Ovary (tissue), 9 donors: Measurements from ENCODE around the gene MICALL1. TPM values are rescaled to one million over a fixed set of nuclear protein-coding genes. Genes with fewer than 3 reads are reported as not detected.
A peak's percentile ranks its signal among the peaks of the same experiment; 100 is the strongest.

Experiments
- DNase-seq, 5 donors: peaks; one replicate each; pipeline ENCODE4 v3.0.0-alpha.2; 2019 to 2020
- H3K27ac ChIP-seq, 2 donors: fragments of 200-600 bp; one replicate each; pipeline versions ENCODE4 v1.5.1 to v1.8.0; 2019 to 2022
- H3K27me3 ChIP-seq: fragments of 200-600 bp; one replicate; pipeline ENCODE4 v1.8.0; 2022
- H3K36me3 ChIP-seq: fragments of 200-600 bp; sonication (generic); one replicate; pipeline ENCODE4 v1.5.1; 2019
- H3K4me1 ChIP-seq: one replicate; pipeline ENCODE4 v1.8.1; 2013; ENCODE audit warnings: mild to moderate bottlenecking, moderate library complexity; ENCODE audit not compliant: insufficient read depth
- H3K4me3 ChIP-seq: fragments of 200-600 bp; sonication (generic); one replicate; pipeline ENCODE4 v1.5.1; 2017
- H3K9me3 ChIP-seq, 2 donors: fragments of 200-600 bp in 1 of 2; sonication (generic) in 1 of 2; one replicate each; pipeline versions ENCODE4 v1.5.1 to v1.8.1; 2013 to 2019; ENCODE audit warnings: mild to moderate bottlenecking in 1 of 2, moderate library complexity in 1 of 2
- EP300 ChIP-seq: sonication (generic); formaldehyde crosslinking; IDR thresholded peaks from one replicate; pipeline ENCODE4 v1.6.1; 2017; ENCODE audit warnings: antibody characterized with exemption
- POLR2A ChIP-seq: fragments of 450-650 bp; IDR thresholded peaks from one replicate; pipeline ENCODE4 v1.6.1; 2017; ENCODE audit warnings: antibody characterized with exemption, mild to moderate bottlenecking, moderate library complexity
- WGBS, 3 donors: extraction: QIAGEN DNeasy Blood & Tissue Kit in 1 of 3; methylation state at CpG; one replicate each; pipeline versions ENCODE4 v1.1.5 to v1.1.7; 2013 to 2017; 5-methylcytosine and 5-hydroxymethylcytosine counted together
- intact Hi-C, 4 donors: fragments of 100-400 bp; cut with DNase I; formaldehyde crosslinking; loops; one replicate each; pipeline versions ENCODE4 v1.11.0 to v1.15.1; 2022 to 2023
- polyA plus RNA-seq, 2 donors: library from polyadenylated mRNA; stranded (reverse); fragments of 200-250 nt in 1 of 2; fragments of 350-450 nt in 1 of 2; fragmentation: Illumina TruSeq in 1 of 2; extraction: RNeasy Lipid Tissue Mini Kit (QIAGEN cat#74804) in 1 of 2; gene quantifications; one replicate each; pipeline ENCODE4 v1.2.3, GENCODE V29; 2013 to 2014
- total RNA-seq, 7 donors: library from RNA; depleted of rRNA in 2 of 7; stranded (reverse); fragments of >200 nt in 2 of 7; fragmentation: NEBNext Ultra II Directional in 3 of 7; extraction: Animal tissue kit (Norgen Biotek cat#: 25700) in 3 of 7; gene quantifications; one replicate each; pipeline versions ENCODE4 v1.1.0 to v1.2.4, GENCODE V29; 2016 to 2023
- TF ChIP-seq, protein P1 (sequence below), 3 donors: fragments of 450-650 bp in 2 of 3; fragments of 200-600 bp in 1 of 3; IDR thresholded peaks; one replicate each; pipeline versions ENCODE4 v1.5.1 to v1.8.0; 2016 to 2022; ENCODE audit warnings: antibody characterized with exemption in 3 of 3, mild to moderate bottlenecking in 1 of 3
- donor health status: DM: no; HTN: no; CAD: no; lungs with moderate emphysema.
- donor health status: DM: no; HTN: no; CAD: no.
- donor health status: Bipolar disorder and iron deficiency.
- donor health status: DM: yes; HTN: yes; CAD: no.
- donor health status: DM: no; HTN: no; CAD: no.
- donor health status: DM: yes; HTN: yes; CAD: no.

MICALL1 gene
- total and polyA plus RNA-seq, 9 donors: 6.2 to 30.0 (median 17.4) TPM

DNA sequence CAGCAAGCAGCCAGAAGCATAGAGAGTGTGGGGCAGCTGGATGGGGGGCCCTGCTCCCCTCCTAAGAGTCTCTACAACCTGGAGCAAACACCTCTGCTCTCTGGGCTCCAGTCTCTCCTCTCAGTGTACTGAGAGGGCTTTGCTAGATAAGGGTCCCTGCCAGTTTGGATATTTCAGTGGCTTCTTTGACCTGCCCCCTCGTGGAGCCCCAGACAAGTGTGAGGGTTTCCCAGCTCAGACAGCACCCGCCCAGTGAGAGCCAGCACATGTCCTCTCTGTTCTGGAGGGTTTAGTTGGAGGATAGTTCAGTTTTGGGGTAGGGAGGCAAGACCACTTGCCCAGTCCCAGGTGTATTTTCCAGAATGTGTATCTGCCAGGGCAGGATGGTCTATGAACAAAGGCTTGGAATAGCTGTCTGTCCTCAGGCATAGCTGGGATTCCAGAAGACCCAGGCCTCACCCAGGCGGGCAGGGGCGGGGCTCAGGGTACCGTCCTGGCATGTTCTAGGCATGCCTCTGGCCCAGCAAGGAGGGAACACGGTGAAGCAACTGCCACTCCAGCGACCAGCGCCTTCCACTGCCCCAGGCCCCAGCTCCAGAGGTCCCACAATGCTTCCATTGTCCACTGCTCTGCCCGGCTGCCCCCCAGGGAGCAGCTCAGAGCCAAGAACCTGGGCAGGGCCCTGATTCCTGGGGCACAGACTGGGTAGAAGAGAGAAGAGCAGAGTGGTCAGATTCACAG lies 7.5 kb upstream of the MICALL1 start:
- no peaks in the 10 kb centered on the region for H3K9me3 ChIP-seq
- no peaks in the 10 kb centered on the region for H3K36me3 ChIP-seq
- no peak overlapping the region for H3K27ac ChIP-seq
- TF ChIP-seq, protein P1, sequence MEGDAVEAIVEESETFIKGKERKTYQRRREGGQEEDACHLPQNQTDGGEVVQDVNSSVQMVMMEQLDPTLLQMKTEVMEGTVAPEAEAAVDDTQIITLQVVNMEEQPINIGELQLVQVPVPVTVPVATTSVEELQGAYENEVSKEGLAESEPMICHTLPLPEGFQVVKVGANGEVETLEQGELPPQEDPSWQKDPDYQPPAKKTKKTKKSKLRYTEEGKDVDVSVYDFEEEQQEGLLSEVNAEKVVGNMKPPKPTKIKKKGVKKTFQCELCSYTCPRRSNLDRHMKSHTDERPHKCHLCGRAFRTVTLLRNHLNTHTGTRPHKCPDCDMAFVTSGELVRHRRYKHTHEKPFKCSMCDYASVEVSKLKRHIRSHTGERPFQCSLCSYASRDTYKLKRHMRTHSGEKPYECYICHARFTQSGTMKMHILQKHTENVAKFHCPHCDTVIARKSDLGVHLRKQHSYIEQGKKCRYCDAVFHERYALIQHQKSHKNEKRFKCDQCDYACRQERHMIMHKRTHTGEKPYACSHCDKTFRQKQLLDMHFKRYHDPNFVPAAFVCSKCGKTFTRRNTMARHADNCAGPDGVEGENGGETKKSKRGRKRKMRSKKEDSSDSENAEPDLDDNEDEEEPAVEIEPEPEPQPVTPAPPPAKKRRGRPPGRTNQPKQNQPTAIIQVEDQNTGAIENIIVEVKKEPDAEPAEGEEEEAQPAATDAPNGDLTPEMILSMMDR (IDR thresholded peaks at IDR 0.05): no peak
- no peak for TF ChIP-seq POLR2A
- TF ChIP-seq EP300: no peak
- intact Hi-C loops: loop anchor here in 1 of 4 donors (5.0 kb wide), 1 partner anchor 34 kb away; no protein-coding TSS in a partner anchor
- no peak overlapping the region for H3K4me3 ChIP-seq
- peaks cover 4% of the 10 kb centered on the region for H3K4me1 ChIP-seq
- 83 to 93% (median 86%) methylated on average over 9 of the region's 9 CpGs for WGBS, 3 donors
- DNase-seq: no peak
- no peaks in the 10 kb centered on the region for H3K27me3 ChIP-seq

DNA sequence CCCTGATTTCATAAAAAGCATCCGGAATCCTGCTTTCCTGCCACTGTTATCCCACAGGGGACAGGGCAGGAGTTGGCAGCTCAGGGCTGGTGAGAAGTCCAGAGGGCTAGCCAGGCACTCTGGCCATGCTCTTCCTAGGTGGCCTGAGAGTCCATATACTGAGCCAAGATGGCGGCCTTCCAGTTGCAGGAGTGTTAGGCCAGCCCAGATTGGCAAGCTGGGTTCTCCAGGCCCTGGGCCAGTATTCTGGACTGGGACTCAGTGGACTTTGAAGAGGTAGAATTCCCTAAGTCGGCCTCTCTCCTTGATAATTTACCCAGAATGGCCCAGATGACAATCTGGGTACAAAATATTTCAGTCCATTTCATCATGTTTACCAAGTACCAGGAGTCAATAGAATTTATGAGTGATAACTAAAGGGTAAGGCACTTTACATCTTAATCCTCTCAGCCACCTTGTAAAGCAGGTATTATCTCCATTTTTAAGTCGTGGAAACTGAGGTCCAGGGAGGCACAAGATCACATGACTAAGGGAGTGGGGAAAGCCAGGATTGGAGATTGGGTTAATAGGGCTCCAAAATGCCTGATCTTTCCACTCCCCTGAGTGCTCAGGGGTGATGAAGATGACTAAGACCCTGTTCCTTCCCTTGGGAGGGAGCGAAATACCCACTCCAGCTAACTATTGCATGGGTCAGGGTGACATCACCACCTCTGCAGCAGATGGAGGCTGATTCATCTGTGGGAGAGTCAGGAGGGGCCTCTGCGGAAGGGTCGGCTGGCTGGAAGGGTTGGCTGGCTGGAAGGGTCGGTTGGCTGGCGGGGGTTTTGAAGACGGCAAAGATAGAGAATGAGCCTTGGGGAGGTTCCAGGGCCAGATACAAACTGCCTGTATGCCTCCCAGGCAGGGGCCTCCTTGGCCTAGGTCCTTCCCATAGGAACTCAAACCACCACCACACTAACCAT lies 1.2 kb upstream of the MICALL1 start:
- intact Hi-C loops: no loop called here
- peak; percentile 54 to 72 (median 67) for DNase-seq
- 46 to 53% (median 50%) methylated on average over 10 of the region's 10 CpGs for WGBS, 3 donors
- TF ChIP-seq EP300 (no peak), POLR2A (no peak)
- TF ChIP-seq, protein P1 (IDR thresholded peaks at IDR 0.05): no peak
- H3K36me3 ChIP-seq: no peaks in the 10 kb centered on the region
- H3K4me3 ChIP-seq: peak overlapping the region; percentile 60
- peaks cover 12% of the 10 kb centered on the region for H3K4me1 ChIP-seq
- H3K27ac ChIP-seq: no peak overlapping the region
- no peaks in the 10 kb centered on the region for H3K9me3 ChIP-seq
- no peaks in the 10 kb centered on the region for H3K27me3 ChIP-seq

DNA sequence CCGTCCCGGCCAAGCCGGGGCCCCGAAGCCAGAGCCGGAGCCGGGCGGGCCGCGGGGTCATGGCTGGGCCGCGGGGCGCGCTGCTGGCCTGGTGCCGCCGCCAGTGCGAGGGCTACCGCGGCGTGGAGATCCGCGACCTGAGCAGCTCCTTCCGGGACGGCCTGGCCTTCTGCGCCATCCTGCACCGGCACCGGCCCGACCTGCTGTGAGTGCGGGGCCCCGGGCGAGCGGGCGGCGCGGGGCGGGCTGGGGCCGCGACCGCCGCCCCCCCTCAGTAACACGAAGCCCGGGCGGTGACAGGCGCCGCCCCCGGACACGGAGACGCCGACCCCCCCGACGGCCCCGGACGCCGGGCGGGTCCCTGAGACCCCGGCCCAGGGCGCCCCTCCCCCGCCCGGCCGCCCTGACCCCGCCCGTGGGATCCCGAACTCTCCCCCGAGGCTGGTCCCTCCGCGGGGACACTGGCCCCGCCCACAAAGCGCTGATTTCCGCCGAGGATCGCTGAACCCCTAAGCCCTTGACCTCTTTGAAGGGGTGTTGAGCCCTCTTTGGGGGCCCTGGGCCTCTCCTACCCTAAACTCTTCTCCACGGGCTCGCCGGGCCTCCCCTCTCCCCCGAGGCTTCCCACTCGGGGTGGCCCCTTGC lies 389 bp downstream of the MICALL1 start:
- intact Hi-C loops: no loop called here
- Histone ChIP-seq H3K36me3 (no peaks in the 10 kb centered on the region), H3K4me1 (peaks cover 12% of the 10 kb centered on the region), H3K9me3 (no peaks in the 10 kb centered on the region), H3K27ac (peak overlapping the region; percentile 74 to 92), H3K27me3 (no peaks in the 10 kb centered on the region), H3K4me3 (peak overlapping the region; percentile 60)
- TF ChIP-seq, protein P1 (IDR thresholded peaks at IDR 0.05): no peak
- TF ChIP-seq EP300 (no peak), POLR2A (no peak)
- WGBS, 3 donors: 1% methylated on average over 20 to 75 of the region's 75 CpGs
- peak in 4 of 5 donors; percentile 36 to 61 (median 56) for DNase-seq
